K562 (cell line): ENCODE measurements around the gene CCDC32. TPM values are rescaled to one million over a fixed set of nuclear protein-coding genes. Genes with fewer than 3 reads are reported as not detected.

Source experiments
- BRCA1 ChIP-seq, 2 experiments: fragments of 450-650 bp in 1 of 2; sonication (generic) in 1 of 2; formaldehyde crosslinking in 1 of 2; IDR thresholded peaks; 2 replicates each; pipeline versions ENCODE4 v1.5.0 to v1.6.1; 2017 to 2020; ENCODE audit warnings: mild to moderate bottlenecking in 1 of 2, missing genetic modification reagents in 1 of 2
- CBX2 ChIP-seq: fragments of 200-600 bp; sonication (generic); IDR thresholded peaks from one replicate; pipeline ENCODE4 v1.6.1; 2012; ENCODE audit warnings: mild to moderate bottlenecking, low read length, inconsistent platforms; ENCODE audit not compliant: insufficient read depth, poor library complexity, severe bottlenecking
- DACH1 ChIP-seq: fragments of 450-650 bp; IDR thresholded peaks from 2 replicates; pipeline ENCODE4 v1.6.1; 2018; ENCODE audit not compliant: partially characterized antibody
- ELF4 ChIP-seq: fragments of 450-650 bp; formaldehyde crosslinking; IDR thresholded peaks from 2 replicates; pipeline ENCODE4 v1.4.0; 2022; ENCODE audit warnings: missing genetic modification characterization
- ETV6 ChIP-seq, 3 experiments: fragments of 150-350 bp in 1 of 3; sonication (generic) in 1 of 3; formaldehyde crosslinking in 1 of 3; IDR thresholded peaks; 2 replicates each; pipeline versions ENCODE4 v1.6.1 to v1.8.0; 2014 to 2022; ENCODE audit warnings: borderline replicate concordance in 2 of 3, low read depth in 2 of 3, antibody characterized with exemption in 1 of 3, low read length in 1 of 3, mild to moderate bottlenecking in 1 of 3, missing genetic modification reagents in 1 of 3
- HMGXB4 ChIP-seq: sonication (generic); formaldehyde crosslinking; IDR thresholded peaks from 2 replicates; pipeline ENCODE4 v1.8.1; 2023; ENCODE audit warnings: mild to moderate bottlenecking, missing genetic modification reagents
- HSF4 ChIP-seq: fragments of 250-450 bp; sonication (Bioruptor Pico); IDR thresholded peaks from 2 replicates; pipeline ENCODE4 v2.1.2; 2022; ENCODE audit warnings: mild to moderate bottlenecking, moderate library complexity, borderline replicate concordance
- JUND ChIP-seq, 2 experiments: IDR thresholded peaks; 2 replicates in 1 of 2; 3 replicates in 1 of 2; pipeline ENCODE4 v1.6.1; 2011; ENCODE audit warnings: borderline replicate concordance in 2 of 2, low read depth in 2 of 2, low read length in 2 of 2, improper control_type of control experiment in 1 of 2, missing biosample characterization in 1 of 2, missing genetic modification characterization in 1 of 2, missing genetic modification reagents in 1 of 2
- KDM4B ChIP-seq, 2 experiments: fragments of 450-650 bp in 1 of 2; sonication (generic) in 1 of 2; IDR thresholded peaks; 2 replicates each; pipeline ENCODE4 v1.6.1; 2016 to 2017; ENCODE audit warnings: borderline replicate concordance in 2 of 2, antibody characterized with exemption in 1 of 2, low read depth in 1 of 2, mild to moderate bottlenecking in 1 of 2
- LCOR ChIP-seq: sonication (generic); formaldehyde crosslinking; IDR thresholded peaks from 2 replicates; pipeline ENCODE4 v1.8.0; 2022; ENCODE audit warnings: mild to moderate bottlenecking, missing genetic modification reagents
- MEF2D ChIP-seq: conservative IDR thresholded peaks from 2 replicates; pipeline ENCODE4 v1.6.1; 2016; ENCODE audit warnings: low read depth, missing genetic modification characterization, missing compliant biosample characterization
- MTA1 ChIP-seq: fragments of 450-650 bp; IDR thresholded peaks from 2 replicates; pipeline ENCODE4 v1.6.1; 2017; ENCODE audit warnings: borderline replicate concordance
- PURB ChIP-seq: sonication (generic); formaldehyde crosslinking; IDR thresholded peaks from 2 replicates; pipeline ENCODE4 v1.9.0; 2021; ENCODE audit warnings: low read depth, mild to moderate bottlenecking, missing genetic modification reagents
- RB1 ChIP-seq: fragments of 450-650 bp; IDR thresholded peaks from 2 replicates; pipeline ENCODE4 v1.6.1; 2017; ENCODE audit warnings: low read depth, mild to moderate bottlenecking
- SIN3A ChIP-seq, 2 experiments: fragments of 150-350 bp in 1 of 2; IDR thresholded peaks; 2 replicates each; pipeline ENCODE4 v1.6.1; 2011 to 2016; ENCODE audit warnings: borderline replicate concordance in 2 of 2, low read depth in 2 of 2, low read length in 2 of 2, mild to moderate bottlenecking in 2 of 2, moderate library complexity in 2 of 2; ENCODE audit not compliant: control insufficient read depth in 1 of 2
- SIN3B ChIP-seq: fragments of 450-650 bp; IDR thresholded peaks from 2 replicates; pipeline ENCODE4 v1.6.1; 2017; ENCODE audit warnings: low read depth, mild to moderate bottlenecking, moderate library complexity
- STAT5B ChIP-seq: fragments of 250-450 bp; sonication (Bioruptor Pico); IDR thresholded peaks from 2 replicates; pipeline ENCODE4 v1.8.0; 2021; ENCODE audit warnings: mild to moderate bottlenecking, inconsistent platforms
- TARDBP ChIP-seq: fragments of 450-650 bp; IDR thresholded peaks from 2 replicates; pipeline ENCODE4 v1.6.1; 2016
- VEZF1 ChIP-seq: fragments of 200-800 bp; sonication (Bioruptor generic); IDR thresholded peaks from 2 replicates; pipeline ENCODE4 v1.6.1; 2017; ENCODE audit warnings: missing genetic modification characterization, missing compliant biosample characterization
- YY1 ChIP-seq, 3 experiments: IDR thresholded peaks; 2 replicates each; pipeline ENCODE4 v1.6.1; 2011; ENCODE audit warnings: low read length in 2 of 3, mild to moderate bottlenecking in 2 of 3, moderate library complexity in 2 of 3, borderline replicate concordance in 1 of 3, control low read depth in 1 of 3, low read depth in 1 of 3; ENCODE audit not compliant: insufficient read depth in 3 of 3, insufficient replicate concordance in 2 of 3, control insufficient read depth in 1 of 3, insufficient read length in 1 of 3; ENCODE audit errors: extremely low read depth in 1 of 3
- ZEB2 ChIP-seq: fragments of 450-650 bp; IDR thresholded peaks from 2 replicates; pipeline ENCODE4 v1.6.1; 2016
- ZFX ChIP-seq: sonication (generic); formaldehyde crosslinking; IDR thresholded peaks from 2 replicates; pipeline ENCODE4 v1.8.0; 2022; ENCODE audit warnings: mild to moderate bottlenecking, missing genetic modification reagents, moderate library complexity
- ZKSCAN1 ChIP-seq: fragments of 150-350 bp; IDR thresholded peaks from 2 replicates; pipeline ENCODE4 v1.6.1; 2016; ENCODE audit warnings: low read depth, low read length
- polyA plus RNA-seq, 8 experiments: library from polyadenylated mRNA; depleted of rRNA in 4 of 8; stranded (reverse) in 5 of 8; unstranded in 3 of 8; fragments of >200 nt; fragmentation: Nextera tagmentation in 2 of 8; fragmentation: Illumina TruSeq in 1 of 8; extraction: Ambion mirVana in 2 of 8; extraction: Trizol in 1 of 8; gene quantifications; 2 replicates each; pipeline versions ENCODE4 v1.2.1 to v1.2.3, GENCODE V29; 2011 to 2014; ENCODE audit warnings: inconsistent platforms in 1 of 8, missing spikeins in 1 of 8
- total RNA-seq, 7 experiments: library from RNA; depleted of rRNA in 6 of 7; stranded (reverse); fragments of >200 nt in 6 of 7; fragmentation: Illumina TruSeq in 2 of 7; extraction: Trizol in 2 of 7; gene quantifications; 2 replicates each; pipeline versions ENCODE4 v1.2.1 to v1.2.3, GENCODE V29; 2011 to 2021; ENCODE audit warnings: low replicate concordance in 1 of 7

Gene CCDC32
- total and polyA plus RNA-seq, 9 of the 15 experiments (the other 6 are each of a cell fraction or from before 2014, with no cell fraction given), result 22.2 to 94.8 (median 37.1) TPM

GRCh38 chr15:40569129-40569953 lies 4.5 kb upstream of the CCDC32 start, which contains the start of gene RPUSD2 (continued):
- no peak for TF ChIP-seq KDM4B (IDR thresholded peaks at IDR 0.05; ENCODE audit: borderline replicate concordance in 2 of 2, low read depth in 1 of 2)
- no peak for TF ChIP-seq ELF4 (CRISPR knock-in tag)
- peak; percentile 59; the same call in 1 of the 2 replicates for TF ChIP-seq JUND (IDR thresholded peaks at IDR 0.05; ENCODE audit: borderline replicate concordance, low read depth, low read length)
- TF ChIP-seq JUND (tag; IDR thresholded peaks at IDR 0.05; ENCODE audit: borderline replicate concordance, low read depth, low read length), result no peak
- TF ChIP-seq YY1 (IDR thresholded peaks at IDR 0.05; ENCODE audit: borderline replicate concordance in 1 of 3, control insufficient read depth in 1 of 3, extremely low read depth in 1 of 3, insufficient read depth in 3 of 3, insufficient read length in 1 of 3, insufficient replicate concordance in 2 of 3, low read depth in 1 of 3, low read length in 2 of 3), result peak in 2 of 3 experiments; percentile 25 to 63
- TF ChIP-seq MTA1, result peak; percentile 99
- TF ChIP-seq TARDBP, result peak; percentile 31; the same call in 1 of the 2 replicates
- TF ChIP-seq BRCA1 (IDR thresholded peaks at IDR 0.05), result no peak
- no peak for TF ChIP-seq BRCA1 (CRISPR knock-in tag; IDR thresholded peaks at IDR 0.05)
- TF ChIP-seq RB1, result peak; percentile 74
- TF ChIP-seq STAT5B (CRISPR knock-in tag), result no peak
- TF ChIP-seq DACH1, result no peak
- no peak for TF ChIP-seq HSF4
- TF ChIP-seq ZEB2, result no peak
- TF ChIP-seq PURB, result no peak
- no peak for TF ChIP-seq ETV6 (IDR thresholded peaks at IDR 0.05; ENCODE audit: borderline replicate concordance in 1 of 2, low read depth in 2 of 2, low read length in 1 of 2)
- TF ChIP-seq ETV6 (CRISPR knock-in tag; IDR thresholded peaks at IDR 0.05; ENCODE audit: borderline replicate concordance), result no peak
- peak; percentile 61; the same call in 1 of the 2 replicates for TF ChIP-seq ZKSCAN1
- peak; percentile 92 for TF ChIP-seq SIN3B
- TF ChIP-seq VEZF1 (CRISPR knock-in tag), result peak; percentile 82
- TF ChIP-seq HMGXB4 (CRISPR knock-in tag), result 0 out of 2 replicates have a peak, but pooled peaks have one; percentile 42
- no peak for TF ChIP-seq CBX2
- peak; percentile 97 to 98 for TF ChIP-seq SIN3A (IDR thresholded peaks at IDR 0.05; ENCODE audit: borderline replicate concordance in 2 of 2, control insufficient read depth in 1 of 2, low read depth in 2 of 2, low read length in 2 of 2)
- no peak for TF ChIP-seq MEF2D (tag)
- peak; percentile 81 for TF ChIP-seq ZFX
- TF ChIP-seq LCOR, result 0 out of 2 replicates have a peak, but pooled peaks have one; percentile 29
